Neural crest cell (in vitro differentiated cells): ENCODE measurements around the gene ODC1. TPM values are rescaled to one million over a fixed set of nuclear protein-coding genes. Genes with fewer than 3 reads are reported as not detected.

ENCODE experiments used
- DNase-seq: peaks from one replicate; pipeline ENCODE4 v3.0.0; 2021; ENCODE audit warnings: low read depth, mixed read lengths, low spot score
- H3K27ac Mint-ChIP-seq: one replicate; pipeline ENCODE4 v1.8.0; 2021; ENCODE audit warnings: mild to moderate bottlenecking, mixed read lengths; ENCODE audit not compliant: unreplicated experiment
- H3K27me3 Mint-ChIP-seq: 2 replicates; pipeline ENCODE4 v1.8.0; 2021; ENCODE audit warnings: low read depth, mild to moderate bottlenecking, mixed read lengths
- H3K36me3 Mint-ChIP-seq: 2 replicates; pipeline ENCODE4 v1.8.0; 2021; ENCODE audit warnings: low read depth, mild to moderate bottlenecking, mixed read lengths
- H3K4me1 Mint-ChIP-seq: 2 replicates; pipeline ENCODE4 v1.8.0; 2021; ENCODE audit warnings: mixed read lengths
- H3K4me3 Mint-ChIP-seq: one replicate; pipeline ENCODE4 v1.8.0; 2021; ENCODE audit warnings: mild to moderate bottlenecking, mixed read lengths
- H3K9me3 Mint-ChIP-seq: 2 replicates; pipeline ENCODE4 v1.8.0; 2021; ENCODE audit warnings: mixed read lengths
- total RNA-seq: library from RNA; stranded (reverse); gene quantifications from 2 replicates; pipeline ENCODE4 v1.2.1, GENCODE V29; 2021
- TF ChIP-seq, protein P1 (sequence below): fragments of 200-600 bp; sonication (generic); conservative IDR thresholded peaks from 2 replicates; pipeline ENCODE4 v1.5.0; 2021; ENCODE audit warnings: antibody characterized with exemption, mild to moderate bottlenecking

Gene ODC1
- total RNA-seq, 1 donor from 2014 or later: 290 TPM

DNA sequence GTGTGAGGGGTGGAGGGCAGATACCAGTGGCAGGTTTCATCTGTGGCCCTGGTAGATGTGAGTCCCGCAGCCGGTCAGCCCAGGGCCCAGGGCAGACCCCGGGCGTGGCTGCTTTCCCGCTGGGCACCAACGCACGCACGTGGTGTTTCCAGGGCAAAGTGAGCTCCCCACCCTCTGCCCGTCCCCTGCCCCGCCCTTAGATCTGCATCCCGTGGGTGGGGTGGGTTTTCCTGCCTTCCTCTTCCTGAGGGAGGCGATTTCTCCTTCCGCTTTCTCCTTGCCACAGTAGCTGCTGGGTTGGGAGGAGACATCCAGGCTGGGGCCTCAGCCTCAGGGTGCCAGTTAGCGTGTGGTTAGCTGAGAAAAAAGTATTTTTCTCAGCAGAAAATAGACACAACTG is 49.6 kb downstream of the ODC1 start:
- Mint-ChIP-seq H3K9me3 (no peaks in the 10 kb centered on the region), H3K36me3 (peaks cover 7% of the 10 kb centered on the region), H3K27ac (no peak overlapping the region), H3K27me3 (no peaks in the 10 kb centered on the region), H3K4me3 (no peak overlapping the region), H3K4me1 (peaks cover 5% of the 10 kb centered on the region)
- DNase-seq: no peak
- TF ChIP-seq, protein P1, sequence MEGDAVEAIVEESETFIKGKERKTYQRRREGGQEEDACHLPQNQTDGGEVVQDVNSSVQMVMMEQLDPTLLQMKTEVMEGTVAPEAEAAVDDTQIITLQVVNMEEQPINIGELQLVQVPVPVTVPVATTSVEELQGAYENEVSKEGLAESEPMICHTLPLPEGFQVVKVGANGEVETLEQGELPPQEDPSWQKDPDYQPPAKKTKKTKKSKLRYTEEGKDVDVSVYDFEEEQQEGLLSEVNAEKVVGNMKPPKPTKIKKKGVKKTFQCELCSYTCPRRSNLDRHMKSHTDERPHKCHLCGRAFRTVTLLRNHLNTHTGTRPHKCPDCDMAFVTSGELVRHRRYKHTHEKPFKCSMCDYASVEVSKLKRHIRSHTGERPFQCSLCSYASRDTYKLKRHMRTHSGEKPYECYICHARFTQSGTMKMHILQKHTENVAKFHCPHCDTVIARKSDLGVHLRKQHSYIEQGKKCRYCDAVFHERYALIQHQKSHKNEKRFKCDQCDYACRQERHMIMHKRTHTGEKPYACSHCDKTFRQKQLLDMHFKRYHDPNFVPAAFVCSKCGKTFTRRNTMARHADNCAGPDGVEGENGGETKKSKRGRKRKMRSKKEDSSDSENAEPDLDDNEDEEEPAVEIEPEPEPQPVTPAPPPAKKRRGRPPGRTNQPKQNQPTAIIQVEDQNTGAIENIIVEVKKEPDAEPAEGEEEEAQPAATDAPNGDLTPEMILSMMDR: no peak

DNA sequence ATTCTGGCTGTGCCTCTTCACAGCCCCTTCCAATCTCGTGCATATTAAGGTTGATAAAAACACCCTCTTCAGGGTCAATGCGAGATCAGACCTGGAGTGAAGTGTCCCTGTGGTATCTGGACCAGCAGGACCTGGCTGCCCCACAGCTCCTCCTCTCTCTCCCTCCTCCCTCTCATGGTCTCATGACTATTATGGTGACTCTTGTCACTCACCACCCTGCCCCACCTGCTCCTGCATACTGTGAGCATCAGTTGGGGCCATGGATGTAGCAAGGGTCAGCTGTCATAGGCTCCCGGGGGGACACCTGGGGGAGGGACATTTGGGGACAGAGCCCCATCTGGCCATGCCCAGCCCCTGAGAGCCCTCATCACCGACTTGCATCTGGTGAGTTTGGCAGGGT is 50.2 kb downstream of the ODC1 start:
- no peak overlapping the region for H3K27ac Mint-ChIP-seq

DNA sequence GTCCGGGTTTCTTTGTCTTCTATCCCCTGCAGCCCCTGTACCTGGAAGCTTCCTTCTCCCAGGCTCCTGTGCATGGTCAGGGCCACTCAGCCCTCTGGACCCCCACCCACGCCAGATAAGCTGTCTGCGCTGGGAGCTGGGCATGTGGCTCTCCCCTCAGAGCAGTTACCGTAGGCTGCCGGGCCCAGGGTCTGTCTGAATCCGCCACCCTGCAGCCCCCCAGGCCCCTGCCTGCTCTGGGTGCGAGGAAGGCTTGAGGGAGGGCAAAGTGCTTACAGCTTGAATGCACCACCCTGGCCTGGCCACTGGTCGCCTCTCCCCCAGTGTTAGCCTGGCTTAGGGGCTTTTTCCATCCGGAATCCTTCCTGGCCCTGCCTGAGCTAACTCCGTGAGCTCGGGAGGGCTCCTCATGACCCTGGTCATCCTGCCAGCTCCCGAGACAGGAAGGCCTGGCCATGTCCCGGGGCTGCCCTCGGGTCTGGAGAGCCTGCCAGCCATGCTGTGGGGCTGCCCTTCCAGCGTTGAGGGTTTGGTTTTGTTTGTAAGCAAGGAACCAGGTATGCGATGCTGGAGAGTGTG is 50.7 kb downstream of the ODC1 start:
- Mint-ChIP-seq H3K4me3 (no peak overlapping the region), H3K4me1 (peaks cover 13% of the 10 kb centered on the region), H3K9me3 (no peaks in the 10 kb centered on the region), H3K27ac (no peak overlapping the region), H3K27me3 (no peaks in the 10 kb centered on the region), H3K36me3 (peaks cover 7% of the 10 kb centered on the region)
- no peak for DNase-seq
- TF ChIP-seq, protein P1: no peak

More for the DNA sequence above, 50.2 kb downstream of the ODC1 start:
- Mint-ChIP-seq H3K27me3 (no peaks in the 10 kb centered on the region), H3K36me3 (peaks cover 7% of the 10 kb centered on the region), H3K4me1 (peaks cover 9% of the 10 kb centered on the region), H3K4me3 (no peak overlapping the region), H3K9me3 (no peaks in the 10 kb centered on the region)
- TF ChIP-seq, protein P1: no peak
- no peak for DNase-seq

DNA sequence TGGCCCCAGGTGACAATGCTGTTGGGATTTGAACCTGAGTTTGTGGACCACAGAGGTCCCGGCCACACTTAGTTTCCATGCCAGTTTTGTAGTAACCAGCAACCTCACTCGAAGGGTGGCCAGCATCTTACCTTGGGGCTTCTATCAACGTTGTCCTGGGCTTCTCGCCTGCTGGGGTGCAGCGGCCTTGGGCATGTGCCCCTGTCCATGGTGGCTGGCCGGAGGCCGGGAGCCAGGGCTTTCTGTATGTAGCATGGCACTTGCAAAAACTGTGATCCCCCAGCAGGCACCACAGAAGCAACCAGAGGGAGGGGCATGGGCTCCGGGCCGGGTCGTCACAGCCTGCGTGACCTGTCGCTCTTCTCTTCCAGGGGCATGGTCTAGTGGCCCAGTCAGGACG is 51.7 kb downstream of the ODC1 start:
- H3K4me3 Mint-ChIP-seq: no peak overlapping the region

DNA sequence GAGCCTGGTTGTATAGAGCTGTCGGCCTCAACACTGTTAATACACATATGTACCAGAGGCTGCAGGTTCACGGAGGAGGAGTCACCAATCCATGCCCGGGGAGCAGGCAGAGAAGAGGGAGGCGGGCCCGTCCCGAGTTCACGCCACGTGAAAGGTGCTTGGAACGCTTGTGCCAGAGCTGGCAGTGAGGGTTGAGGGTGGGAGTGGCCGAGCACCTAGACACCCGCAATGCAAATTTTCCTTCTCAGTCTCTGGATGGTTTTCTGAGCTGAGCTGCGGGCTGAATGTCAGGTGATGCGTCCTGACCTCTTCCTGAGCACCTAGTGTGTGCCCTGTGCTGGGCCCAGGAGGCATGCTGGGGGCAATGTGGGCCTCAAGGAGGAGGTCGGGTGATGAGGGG is 52.2 kb downstream of the ODC1 start:
- H3K4me3 Mint-ChIP-seq: no peak overlapping the region
- TF ChIP-seq, protein P1: no peak
- H3K36me3 Mint-ChIP-seq: peaks cover 3% of the 10 kb centered on the region
- H3K27me3 Mint-ChIP-seq: no peaks in the 10 kb centered on the region
- no peak overlapping the region for H3K27ac Mint-ChIP-seq
- H3K4me1 Mint-ChIP-seq: peaks cover 10% of the 10 kb centered on the region
- no peaks in the 10 kb centered on the region for H3K9me3 Mint-ChIP-seq
- DNase-seq: no peak

More for the DNA sequence above, 51.7 kb downstream of the ODC1 start:
- no peak for DNase-seq
- Mint-ChIP-seq H3K36me3 (peaks cover 7% of the 10 kb centered on the region), H3K27me3 (no peaks in the 10 kb centered on the region), H3K4me1 (peaks cover 15% of the 10 kb centered on the region), H3K27ac (no peak overlapping the region), H3K9me3 (no peaks in the 10 kb centered on the region)
- TF ChIP-seq, protein P1: no peak
